ENCODE results near the gene OSBPL1A.

The OSBPL1A gene

DNA sequence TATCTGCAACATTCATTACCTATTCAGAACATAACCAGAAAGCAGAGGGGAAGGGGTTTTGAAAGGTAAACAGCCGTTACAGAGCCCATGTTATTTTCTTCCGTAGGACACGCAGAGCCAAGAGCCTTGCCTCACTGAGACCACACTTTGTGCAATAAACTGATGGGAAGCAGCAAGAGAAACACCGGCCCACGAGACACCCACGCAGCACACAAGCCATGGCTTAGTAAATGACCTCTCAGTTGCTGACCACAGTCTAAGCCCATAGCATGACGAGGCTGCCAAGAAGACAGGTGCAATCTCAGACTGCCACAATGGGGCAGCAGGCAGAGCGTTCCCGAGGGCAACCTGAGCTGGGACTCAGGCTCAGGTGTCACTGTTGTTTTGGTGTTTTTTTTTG, 199.2 kb downstream of the OSBPL1A start:
- Histone ChIP-seq H3K36me3 (ENCODE audit: insufficient read depth, insufficient read length, low read length) (no peaks in the 10 kb centered on the region), H3K4me1 (ENCODE audit: insufficient read depth, insufficient read length) (no peaks in the 10 kb centered on the region), H3K9ac (ENCODE audit: insufficient read length, low read depth) (no peak overlapping the region), H3K4me3 (ENCODE audit: insufficient read length, low read depth) (no peak overlapping the region), H3K27me3 (ENCODE audit: insufficient read depth, insufficient read length) (no peaks in the 10 kb centered on the region), H3K9me3 (ENCODE audit: insufficient read depth, low read length) (no peaks in the 10 kb centered on the region)
- DNase-seq (ENCODE audit: low read depth, low spot score), result no peak
- TF ChIP-seq ZNF274 (IDR thresholded peaks at IDR 0.05; ENCODE audit: low read depth, low read length) (no peak), YY1 (IDR thresholded peaks at IDR 0.05; ENCODE audit: insufficient read depth, insufficient read length) (no peak), SUZ12 (IDR thresholded peaks at IDR 0.05; ENCODE audit: extremely low read depth, insufficient read depth, insufficient read length) (no peak)

DNA sequence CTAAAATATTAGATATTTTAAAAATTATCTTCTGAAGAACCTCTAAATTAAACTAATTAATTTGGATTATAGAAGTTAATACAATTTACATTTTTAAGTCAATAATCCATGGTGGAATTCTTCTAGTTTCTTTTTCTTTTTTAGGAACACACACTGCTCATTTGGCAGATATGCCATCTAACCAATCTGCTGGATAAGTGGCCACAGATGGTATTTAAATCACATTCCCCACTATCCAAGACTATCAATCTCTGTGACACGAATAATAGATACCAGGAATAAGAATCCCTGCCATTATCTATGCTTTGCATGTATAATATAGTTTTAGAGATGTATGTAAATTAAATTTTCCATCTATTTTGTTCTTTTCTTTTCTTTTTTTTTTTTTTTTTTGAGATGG, 200.2 kb downstream of the OSBPL1A start:
- DNase-seq (ENCODE audit: low read depth, low spot score), result no peak
- H3K4me1 ChIP-seq (ENCODE audit: insufficient read depth, insufficient read length), result no peaks in the 10 kb centered on the region
- no peaks in the 10 kb centered on the region for H3K9me3 ChIP-seq (ENCODE audit: insufficient read depth, low read length)
- no peak overlapping the region for H3K4me3 ChIP-seq (ENCODE audit: insufficient read length, low read depth)
- H3K9ac ChIP-seq (ENCODE audit: insufficient read length, low read depth), result no peak overlapping the region
- no peaks in the 10 kb centered on the region for H3K36me3 ChIP-seq (ENCODE audit: insufficient read depth, insufficient read length, low read length)
- TF ChIP-seq ZNF274 (IDR thresholded peaks at IDR 0.05; ENCODE audit: low read depth, low read length) (no peak), SUZ12 (IDR thresholded peaks at IDR 0.05; ENCODE audit: extremely low read depth, insufficient read depth, insufficient read length) (no peak), YY1 (IDR thresholded peaks at IDR 0.05; ENCODE audit: insufficient read depth, insufficient read length) (no peak)
- no peaks in the 10 kb centered on the region for H3K27me3 ChIP-seq (ENCODE audit: insufficient read depth, insufficient read length)

- H3K36me3 ChIP-seq (ENCODE audit: insufficient read depth, insufficient read length, low read length), result no peaks in the 10 kb centered on the region
- no peaks in the 10 kb centered on the region for H3K9me3 ChIP-seq (ENCODE audit: insufficient read depth, low read length)
- no peak overlapping the region for H3K4me3 ChIP-seq (ENCODE audit: insufficient read length, low read depth)
- no peaks in the 10 kb centered on the region for H3K4me1 ChIP-seq (ENCODE audit: insufficient read depth, insufficient read length)
- H3K27me3 ChIP-seq (ENCODE audit: insufficient read depth, insufficient read length), result no peaks in the 10 kb centered on the region
- TF ChIP-seq YY1 (IDR thresholded peaks at IDR 0.05; ENCODE audit: insufficient read depth, insufficient read length) (no peak), SUZ12 (IDR thresholded peaks at IDR 0.05; ENCODE audit: extremely low read depth, insufficient read depth, insufficient read length) (no peak), ZNF274 (IDR thresholded peaks at IDR 0.05; ENCODE audit: low read depth, low read length) (no peak)
- DNase-seq (ENCODE audit: low read depth, low spot score), result no peak
- H3K9ac ChIP-seq (ENCODE audit: insufficient read length, low read depth), result no peak overlapping the region
Measured at GRCh38 chr18:24196764-24197163, 200.9 kb downstream of the OSBPL1A start.

DNA sequence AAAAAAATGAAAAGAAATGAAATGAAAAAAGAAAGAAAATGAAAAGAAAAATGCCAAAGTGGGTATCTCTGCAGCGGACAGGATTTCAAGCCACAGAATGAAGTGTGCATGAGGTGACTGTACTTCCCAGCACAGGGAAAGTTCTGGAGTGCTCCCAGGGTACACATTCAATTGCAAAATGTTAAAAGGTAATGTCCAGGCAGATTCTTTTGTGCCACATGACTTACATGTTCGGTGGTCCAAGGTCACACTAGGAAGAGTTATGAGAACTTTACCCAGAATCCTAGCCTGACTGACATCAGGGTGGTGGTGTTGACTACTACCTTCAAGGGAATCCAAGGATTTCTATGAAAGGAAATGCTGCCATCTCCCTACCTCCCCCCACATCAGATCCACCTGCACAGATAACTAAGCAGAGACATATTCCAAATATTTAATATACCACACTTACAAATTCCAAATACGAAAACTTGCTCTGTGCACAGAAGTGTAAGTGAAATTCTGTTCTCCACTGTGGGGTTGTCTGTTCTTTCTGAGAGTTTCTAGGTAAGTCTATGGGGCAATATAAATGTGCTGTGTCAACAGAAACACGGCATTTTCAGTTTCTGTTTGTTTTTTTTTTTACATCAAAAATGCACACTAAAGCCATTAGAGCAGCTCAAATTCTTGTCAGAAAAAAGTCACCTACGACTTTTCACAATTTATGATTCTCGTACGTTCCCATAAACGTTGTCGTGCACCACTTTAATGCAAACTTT, 202.1 kb downstream of the OSBPL1A start:
- H3K27me3 ChIP-seq (ENCODE audit: insufficient read depth, insufficient read length), result no peaks in the 10 kb centered on the region
- no peaks in the 10 kb centered on the region for H3K4me1 ChIP-seq (ENCODE audit: insufficient read depth, insufficient read length)
- TF ChIP-seq ZNF274 (IDR thresholded peaks at IDR 0.05; ENCODE audit: low read depth, low read length), result no peak
- TF ChIP-seq SUZ12 (IDR thresholded peaks at IDR 0.05; ENCODE audit: extremely low read depth, insufficient read depth, insufficient read length), result no peak
- TF ChIP-seq YY1 (IDR thresholded peaks at IDR 0.05; ENCODE audit: insufficient read depth, insufficient read length), result no peak
- no peak for DNase-seq (ENCODE audit: low read depth, low spot score)
- H3K9ac ChIP-seq (ENCODE audit: insufficient read length, low read depth), result no peak overlapping the region
- H3K36me3 ChIP-seq (ENCODE audit: insufficient read depth, insufficient read length, low read length), result no peaks in the 10 kb centered on the region
- no peaks in the 10 kb centered on the region for H3K9me3 ChIP-seq (ENCODE audit: insufficient read depth, low read length)
- H3K4me3 ChIP-seq (ENCODE audit: insufficient read length, low read depth), result no peak overlapping the region

- no peaks in the 10 kb centered on the region for H3K9me3 ChIP-seq (ENCODE audit: insufficient read depth, low read length)
- H3K9ac ChIP-seq (ENCODE audit: insufficient read length, low read depth), result no peak overlapping the region
- H3K36me3 ChIP-seq (ENCODE audit: insufficient read depth, insufficient read length, low read length), result peaks cover 1% of the 10 kb centered on the region
- H3K27me3 ChIP-seq (ENCODE audit: insufficient read depth, insufficient read length), result no peaks in the 10 kb centered on the region
- no peak for DNase-seq (ENCODE audit: low read depth, low spot score)
- H3K4me1 ChIP-seq (ENCODE audit: insufficient read depth, insufficient read length), result peaks cover 2% of the 10 kb centered on the region
- TF ChIP-seq YY1 (IDR thresholded peaks at IDR 0.05; ENCODE audit: insufficient read depth, insufficient read length) (no peak), ZNF274 (IDR thresholded peaks at IDR 0.05; ENCODE audit: low read depth, low read length) (no peak), SUZ12 (IDR thresholded peaks at IDR 0.05; ENCODE audit: extremely low read depth, insufficient read depth, insufficient read length) (no peak)
- H3K4me3 ChIP-seq (ENCODE audit: insufficient read length, low read depth), result no peak overlapping the region
Measured at GRCh38 chr18:24190590-24190989, 207.0 kb downstream of the OSBPL1A start.

- Histone ChIP-seq H3K4me3 (ENCODE audit: insufficient read length, low read depth) (no peak overlapping the region), H3K27me3 (ENCODE audit: insufficient read depth, insufficient read length) (no peaks in the 10 kb centered on the region), H3K9me3 (ENCODE audit: insufficient read depth, low read length) (no peaks in the 10 kb centered on the region), H3K36me3 (ENCODE audit: insufficient read depth, insufficient read length, low read length) (peaks cover 3% of the 10 kb centered on the region), H3K9ac (ENCODE audit: insufficient read length, low read depth) (no peak overlapping the region), H3K4me1 (ENCODE audit: insufficient read depth, insufficient read length) (peaks cover 2% of the 10 kb centered on the region)
- DNase-seq (ENCODE audit: low read depth, low spot score), result no peak
- TF ChIP-seq ZNF274 (IDR thresholded peaks at IDR 0.05; ENCODE audit: low read depth, low read length) (no peak), SUZ12 (IDR thresholded peaks at IDR 0.05; ENCODE audit: extremely low read depth, insufficient read depth, insufficient read length) (no peak), YY1 (IDR thresholded peaks at IDR 0.05; ENCODE audit: insufficient read depth, insufficient read length) (no peak)
Measured at GRCh38 chr18:24189664-24190346, 207.8 kb downstream of the OSBPL1A start.

DNA sequence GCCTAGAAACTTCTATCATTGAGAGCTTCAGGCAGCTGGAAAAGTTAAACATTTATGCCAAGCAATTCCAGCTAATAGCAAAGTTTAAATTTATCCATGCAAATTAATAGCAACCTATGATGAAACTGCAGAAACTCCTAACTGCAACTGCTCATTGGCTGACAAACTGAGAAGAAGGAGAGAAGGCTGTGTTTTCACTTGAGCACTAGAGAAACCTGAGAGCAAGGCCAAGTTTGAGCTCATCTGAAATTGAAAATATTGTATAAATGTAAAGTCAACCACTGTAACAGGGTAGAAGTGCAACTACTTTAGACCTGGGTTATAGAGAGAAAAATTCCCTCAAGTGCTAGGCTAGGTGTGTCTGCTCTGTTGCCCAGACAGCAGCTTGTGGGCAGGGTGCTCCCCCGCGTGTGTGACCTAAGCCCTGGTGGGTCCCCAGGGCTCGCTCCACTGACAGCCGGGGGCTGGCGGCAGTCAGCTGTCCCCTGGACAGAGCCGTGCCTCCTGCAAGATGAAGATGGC, 208.6 kb downstream of the OSBPL1A start:
- Histone ChIP-seq H3K9ac (ENCODE audit: insufficient read length, low read depth) (no peak overlapping the region), H3K4me3 (ENCODE audit: insufficient read length, low read depth) (no peak overlapping the region), H3K27me3 (ENCODE audit: insufficient read depth, insufficient read length) (no peaks in the 10 kb centered on the region), H3K4me1 (ENCODE audit: insufficient read depth, insufficient read length) (peaks cover 2% of the 10 kb centered on the region), H3K9me3 (ENCODE audit: insufficient read depth, low read length) (no peaks in the 10 kb centered on the region), H3K36me3 (ENCODE audit: insufficient read depth, insufficient read length, low read length) (peaks cover 3% of the 10 kb centered on the region)
- TF ChIP-seq ZNF274 (IDR thresholded peaks at IDR 0.05; ENCODE audit: low read depth, low read length) (no peak), SUZ12 (IDR thresholded peaks at IDR 0.05; ENCODE audit: extremely low read depth, insufficient read depth, insufficient read length) (no peak), YY1 (IDR thresholded peaks at IDR 0.05; ENCODE audit: insufficient read depth, insufficient read length) (no peak)
- DNase-seq (ENCODE audit: low read depth, low spot score), result no peak
